ENCODE data around the gene CDH4. TPM values are rescaled to one million over a fixed set of nuclear protein-coding genes. Genes with fewer than 3 reads are reported as not detected.

CDH4 gene
- total RNA-seq, result not detected
- long read RNA-seq, result 0 reads

- no peak for DNase-seq (ENCODE audit: low spot score)
Measured at GRCh38 chr20:61251529-61252393, at the start of gene CDH4. Gene CDH4 (plus strand): TSS chr20:61252261.

- no peak for DNase-seq (ENCODE audit: low spot score)
Measured at GRCh38 chr20:61203320-61203719, 48.7 kb upstream of the CDH4 start.

- DNase-seq (ENCODE audit: low spot score), result no peak
Measured at GRCh38 chr20:61204206-61204605, 47.9 kb upstream of the CDH4 start.

- DNase-seq (ENCODE audit: low spot score), result no peak
Measured at GRCh38 chr20:61205769-61206168, 46.3 kb upstream of the CDH4 start.

GRCh38 chr20:61210862-61211261, 41.2 kb upstream of the CDH4 start:
- no peak for DNase-seq (ENCODE audit: low spot score)

- no peak for DNase-seq (ENCODE audit: low spot score)
Measured at GRCh38 chr20:61217848-61218247, 34.2 kb upstream of the CDH4 start.

GRCh38 chr20:61219021-61219431, 33.0 kb upstream of the CDH4 start:
- no peak for DNase-seq (ENCODE audit: low spot score)

GRCh38 chr20:61220131-61220530, 31.9 kb upstream of the CDH4 start:
- DNase-seq (ENCODE audit: low spot score), result no peak

GRCh38 chr20:61220626-61221325, 31.3 kb upstream of the CDH4 start:
- DNase-seq (ENCODE audit: low spot score), result no peak

GRCh38 chr20:61222699-61223098, 29.4 kb upstream of the CDH4 start:
- DNase-seq (ENCODE audit: low spot score), result no peak

- DNase-seq (ENCODE audit: low spot score), result no peak
Measured at GRCh38 chr20:61223121-61223520, 28.9 kb upstream of the CDH4 start.

- no peak for DNase-seq (ENCODE audit: low spot score)
Measured at GRCh38 chr20:61230166-61230565, 21.9 kb upstream of the CDH4 start.

- no peak for DNase-seq (ENCODE audit: low spot score)
Measured at GRCh38 chr20:61233590-61233989, 18.5 kb upstream of the CDH4 start.

- DNase-seq (ENCODE audit: low spot score), result no peak
Measured at GRCh38 chr20:61234224-61234890, 17.7 kb upstream of the CDH4 start.

- no peak for DNase-seq (ENCODE audit: low spot score)
Measured at GRCh38 chr20:61236713-61237112, 15.3 kb upstream of the CDH4 start.

GRCh38 chr20:61238813-61239212, 13.2 kb upstream of the CDH4 start:
- no peak for DNase-seq (ENCODE audit: low spot score)

GRCh38 chr20:61240814-61241213, 11.2 kb upstream of the CDH4 start:
- DNase-seq (ENCODE audit: low spot score), result no peak

GRCh38 chr20:61244213-61244612, 7.8 kb upstream of the CDH4 start:
- DNase-seq (ENCODE audit: low spot score), result no peak

- no peak for DNase-seq (ENCODE audit: low spot score)
Measured at GRCh38 chr20:61246269-61246668, 5.8 kb upstream of the CDH4 start.

GRCh38 chr20:61249626-61250025, 2.4 kb upstream of the CDH4 start:
- DNase-seq (ENCODE audit: low spot score), result no peak

- DNase-seq (ENCODE audit: low spot score), result no peak
Measured at GRCh38 chr20:61252601-61253263, 671 bp downstream of the CDH4 start.

- no peak for DNase-seq (ENCODE audit: low spot score)
Measured at GRCh38 chr20:61253264-61253639, 1.2 kb downstream of the CDH4 start.

Data from mesenteric fat pad (tissue), 1 donor.